ENCODE results near the gene AK5. TPM values are rescaled to one million over a fixed set of nuclear protein-coding genes. Genes with fewer than 3 reads are reported as not detected.
A peak's percentile ranks its signal among the peaks of the same experiment; 100 is the strongest.

Gene AK5
- total and polyA plus RNA-seq, 2 of the 4 experiments (the other 2 are of a cell fraction), result 22.5 to 25.8 TPM

GRCh38 chr1:77533660-77534305, 252.0 kb downstream of the AK5 start:
- H3K9me1 ChIP-seq (ENCODE audit: insufficient read depth, low read length), result peaks cover 23% of the 10 kb centered on the region
- H2AK9ac ChIP-seq (replicated peaks; ENCODE audit: low read depth, low read length, poor library complexity), result peak overlapping the region; percentile 47
- peak overlapping the region; percentile 21; the same call in 1 of the 2 replicates for H3K27ac ChIP-seq (ENCODE audit: insufficient read depth, low read length)
- dilution Hi-C loops (cut with HindIII; ENCODE audit: low sequenced_read_pairs, unreplicated experiment), result no loop called here
- TF ChIP-seq POLR2A (IDR thresholded peaks at IDR 0.05; ENCODE audit: low read depth, low read length) (no peak), CTCF (conservative IDR thresholded peaks at IDR 0.05; ENCODE audit: low read depth, low read length) (peak; percentile 80), USF2 (IDR thresholded peaks at IDR 0.05; ENCODE audit: low read depth, low read length) (no peak), ELK1 (IDR thresholded peaks at IDR 0.05; ENCODE audit: borderline replicate concordance, low read depth, low read length) (no peak), MAFK (IDR thresholded peaks at IDR 0.05; ENCODE audit: low read depth, low read length) (no peak), RCOR1 (IDR thresholded peaks at IDR 0.05; ENCODE audit: insufficient replicate concordance, low read length) (no peak), RAD21 (IDR thresholded peaks at IDR 0.05; ENCODE audit: low read length) (peak; percentile 79), SMC3 (IDR thresholded peaks at IDR 0.05; ENCODE audit: low read depth, low read length) (peak; percentile 81), RFX5 (IDR thresholded peaks at IDR 0.05; ENCODE audit: low read depth, low read length) (no peak)
- 20% methylated on average over 1 of the region's 11 CpGs; no CpG with 5 or more reads in 1 of the 2 experiments for WGBS, 2 experiments (ENCODE audit: extremely low coverage in 2 of 2, insufficient read length in 1 of 2)
- ATAC-seq (ENCODE audit: low read depth) (peak; percentile 50; the same call in 1 of the 2 replicates), DNase-seq (peak; percentile 75)
- peak overlapping the region; percentile 98 for H3K4ac ChIP-seq (ENCODE audit: low read depth, low read length)
- peak overlapping the region; percentile 82 for H2AFZ ChIP-seq (replicated peaks; ENCODE audit: low read length, poor library complexity)
- peak overlapping the region; percentile 76 for H2BK5ac ChIP-seq (ENCODE audit: low read depth, low read length, poor library complexity, severe bottlenecking)
- H4K8ac ChIP-seq (ENCODE audit: low read depth in 2 of 2, low read length in 2 of 2), result peak overlapping the region; percentile 17 to 96; a peak in 3 of 4 replicates
- peak overlapping the region; percentile 72; the same call in 2 of the 3 replicates for H2BK15ac ChIP-seq (ENCODE audit: low read depth, low read length)
- peaks cover 4 to 42% of the 10 kb centered on the region in 2 experiments; a peak in 2 of 4 replicates for H3K79me1 ChIP-seq (ENCODE audit: low read depth in 1 of 2, low read length in 2 of 2)
- in situ Hi-C loops (cut with MboI; ENCODE audit: low sequenced_read_pairs), result loop anchor here (5.0 kb wide), 1 partner anchor 381 kb away; no protein-coding TSS in a partner anchor
- H4K20me1 ChIP-seq (ENCODE audit: insufficient read depth, low read length), result no peaks in the 10 kb centered on the region
- peaks cover 15% of the 10 kb centered on the region for H3K4me1 ChIP-seq (ENCODE audit: control insufficient read depth, insufficient read depth, low read length)
- H3K56ac ChIP-seq (ENCODE audit: extremely low read depth, insufficient read depth, low read length), result no peak overlapping the region
- peak overlapping the region; percentile 99 for H2BK20ac ChIP-seq (ENCODE audit: low read depth, low read length)
- peak overlapping the region; percentile 95 for H4K91ac ChIP-seq (ENCODE audit: insufficient read depth, low read depth, low read length)
- intact Hi-C loops (cut with micrococcal nuclease), result loop anchor here (1.0 to 5.0 kb wide), 4 partner anchors 163 to 385 kb away; partner anchors contain the start of genes AK5 and PIGK
- H4K5ac ChIP-seq (ENCODE audit: low read depth, low read length), result peak overlapping the region; percentile 85
- H3K23ac ChIP-seq (ENCODE audit: low read depth, low read length), result peak overlapping the region; percentile 37
- H3K4me2 ChIP-seq (ENCODE audit: low read depth, low read length), result no peak overlapping the region
- ChIA-PET POLR2A (ENCODE audit: unreplicated experiment) (interaction anchor here (0.6 to 0.7 kb wide), 3 partner anchors 22 to 390 kb away, joined by 6 to 23 read pairs (median 7); no protein-coding TSS in a partner anchor), CTCF (interaction anchor here (0.6 to 1.8 kb wide), 12 partner anchors 16 to 1204 kb away, joined by 3 to 14 read pairs (median 4); no protein-coding TSS in a partner anchor)
- peak overlapping the region; percentile 95 for H2BK120ac ChIP-seq (ENCODE audit: low read depth, low read length)
- no peaks in the 10 kb centered on the region for H3K27me3 ChIP-seq (ENCODE audit: control insufficient read depth, insufficient read depth, low read length)
- H3K9ac ChIP-seq (ENCODE audit: low read depth, low read length), result no peak overlapping the region
- BruUV-seq (replicated peaks), result no TSS peak
- peak overlapping the region; percentile 80 for H3K18ac ChIP-seq (ENCODE audit: low read depth, low read length)
- no peaks in the 10 kb centered on the region; the same call in 1 of the 2 replicates for H3K36me3 ChIP-seq (ENCODE audit: control insufficient read depth, insufficient read depth, low read length)
- H3K14ac ChIP-seq (replicated peaks; ENCODE audit: low read depth, low read length), result peak overlapping the region; percentile 87
- no peaks in the 10 kb centered on the region for H3K9me3 ChIP-seq (ENCODE audit: control insufficient read depth, insufficient read depth, low read length)
- H2AK5ac ChIP-seq (ENCODE audit: low read depth, low read length), result peak overlapping the region; percentile 97
- H3K4me3 ChIP-seq (ENCODE audit: insufficient read depth, low read depth, low read length), result no peak overlapping the region
